ENCODE data around the gene ZNF320. TPM values are rescaled to one million over a fixed set of nuclear protein-coding genes. Genes with fewer than 3 reads are reported as not detected.

ZNF320 gene
- total and polyA plus RNA-seq, 9 of the 15 experiments (the other 6 are each of a cell fraction or from before 2014, with no cell fraction given): 5.4 to 25.6 (median 11.7) TPM

- TF ChIP-seq MTF1 (CRISPR knock-in tag; IDR thresholded peaks at IDR 0.05; ENCODE audit: borderline replicate concordance) (no peak; the same call in 1 of the 2 replicates), RAD51 (IDR thresholded peaks at IDR 0.05; ENCODE audit: borderline replicate concordance, low read depth) (0 out of 2 replicates have a peak, but pooled peaks have one; percentile 20), BRCA1 (IDR thresholded peaks at IDR 0.05) (no peak), BRCA1 (CRISPR knock-in tag; IDR thresholded peaks at IDR 0.05) (no peak), HNRNPL (IDR thresholded peaks at IDR 0.05; ENCODE audit: low read depth, low read length) (no peak), KLF10 (CRISPR knock-in tag; IDR thresholded peaks at IDR 0.05) (peak; percentile 70; the same call in 1 of the 2 replicates), PML (IDR thresholded peaks at IDR 0.05; ENCODE audit: low read length) (peak; percentile 98), PRDM10 (IDR thresholded peaks at IDR 0.05; ENCODE audit: partially characterized antibody) (peak; percentile 59), PHF21A (IDR thresholded peaks at IDR 0.05; ENCODE audit: borderline replicate concordance, low read depth) (peak; percentile 84; the same call in 1 of the 2 replicates), ZNF165 (CRISPR knock-in tag; IDR thresholded peaks at IDR 0.05; ENCODE audit: borderline replicate concordance) (no peak; the same call in 1 of the 2 replicates), DMBX1 (CRISPR knock-in tag; IDR thresholded peaks at IDR 0.05; ENCODE audit: borderline replicate concordance) (peak; percentile 98), CTCF (IDR thresholded peaks at IDR 0.05 in 2 of 3, conservative IDR thresholded peaks at IDR 0.05 in 1 of 3; ENCODE audit: insufficient read depth in 2 of 3, low read depth in 1 of 3, low read length in 3 of 3) (no peak), SP1 (CRISPR knock-in tag; IDR thresholded peaks at IDR 0.05) (peak; percentile 54; the same call in 1 of the 2 replicates), CSDE1 (IDR thresholded peaks at IDR 0.05) (0 out of 4 replicates have a peak, but pooled peaks of 1 of the 2 experiments have one; percentile 16)
- TF ChIP-seq, protein P1, sequence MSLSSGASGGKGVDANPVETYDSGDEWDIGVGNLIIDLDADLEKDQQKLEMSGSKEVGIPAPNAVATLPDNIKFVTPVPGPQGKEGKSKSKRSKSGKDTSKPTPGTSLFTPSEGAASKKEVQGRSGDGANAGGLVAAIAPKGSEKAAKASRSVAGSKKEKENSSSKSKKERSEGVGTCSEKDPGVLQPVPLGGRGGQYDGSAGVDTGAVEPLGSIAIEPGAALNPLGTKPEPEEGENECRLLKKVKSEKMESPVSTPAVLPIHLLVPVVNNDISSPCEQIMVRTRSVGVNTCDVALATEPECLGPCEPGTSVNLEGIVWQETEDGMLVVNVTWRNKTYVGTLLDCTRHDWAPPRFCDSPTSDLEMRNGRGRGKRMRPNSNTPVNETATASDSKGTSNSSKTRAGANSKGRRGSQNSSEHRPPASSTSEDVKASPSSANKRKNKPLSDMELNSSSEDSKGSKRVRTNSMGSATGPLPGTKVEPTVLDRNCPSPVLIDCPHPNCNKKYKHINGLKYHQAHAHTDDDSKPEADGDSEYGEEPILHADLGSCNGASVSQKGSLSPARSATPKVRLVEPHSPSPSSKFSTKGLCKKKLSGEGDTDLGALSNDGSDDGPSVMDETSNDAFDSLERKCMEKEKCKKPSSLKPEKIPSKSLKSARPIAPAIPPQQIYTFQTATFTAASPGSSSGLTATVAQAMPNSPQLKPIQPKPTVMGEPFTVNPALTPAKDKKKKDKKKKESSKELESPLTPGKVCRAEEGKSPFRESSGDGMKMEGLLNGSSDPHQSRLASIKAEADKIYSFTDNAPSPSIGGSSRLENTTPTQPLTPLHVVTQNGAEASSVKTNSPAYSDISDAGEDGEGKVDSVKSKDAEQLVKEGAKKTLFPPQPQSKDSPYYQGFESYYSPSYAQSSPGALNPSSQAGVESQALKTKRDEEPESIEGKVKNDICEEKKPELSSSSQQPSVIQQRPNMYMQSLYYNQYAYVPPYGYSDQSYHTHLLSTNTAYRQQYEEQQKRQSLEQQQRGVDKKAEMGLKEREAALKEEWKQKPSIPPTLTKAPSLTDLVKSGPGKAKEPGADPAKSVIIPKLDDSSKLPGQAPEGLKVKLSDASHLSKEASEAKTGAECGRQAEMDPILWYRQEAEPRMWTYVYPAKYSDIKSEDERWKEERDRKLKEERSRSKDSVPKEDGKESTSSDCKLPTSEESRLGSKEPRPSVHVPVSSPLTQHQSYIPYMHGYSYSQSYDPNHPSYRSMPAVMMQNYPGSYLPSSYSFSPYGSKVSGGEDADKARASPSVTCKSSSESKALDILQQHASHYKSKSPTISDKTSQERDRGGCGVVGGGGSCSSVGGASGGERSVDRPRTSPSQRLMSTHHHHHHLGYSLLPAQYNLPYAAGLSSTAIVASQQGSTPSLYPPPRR (CRISPR knock-in tag; IDR thresholded peaks at IDR 0.05; ENCODE audit: borderline replicate concordance): no peak
Measured at GRCh38 chr19:52936151-52936953, 38.9 kb upstream of the ZNF320 start (continued).

All from K562 (cell line).